HepG2 (cell line): Measurements from ENCODE around the gene DPH7. TPM values are rescaled to one million over a fixed set of nuclear protein-coding genes. Genes with fewer than 3 reads are reported as not detected.

ENCODE experiments used
- AGO2 ChIP-seq: fragments of 200-400 bp; formaldehyde crosslinking; optimal IDR thresholded peaks from 2 replicates; pipeline ENCODE3; 2017; ENCODE audit warnings: mild to moderate bottlenecking, low read depth, low read length, moderate library complexity
- AKAP8 ChIP-seq: sonication (generic); formaldehyde crosslinking; IDR thresholded peaks from 2 replicates; pipeline ENCODE4 v1.5.1; 2020; ENCODE audit warnings: mild to moderate bottlenecking, missing genetic modification reagents
- ATF1 ChIP-seq: IDR thresholded peaks from 2 replicates; pipeline ENCODE4 v1.6.1; 2016; ENCODE audit warnings: mild to moderate bottlenecking, control low read depth
- CREM ChIP-seq, 2 experiments: sonication (generic) in 1 of 2; formaldehyde crosslinking in 1 of 2; IDR thresholded peaks; 2 replicates each; pipeline versions ENCODE4 v1.4.0 to v1.6.1; 2016 to 2020; ENCODE audit warnings: antibody characterized with exemption in 1 of 2, mild to moderate bottlenecking in 1 of 2, missing genetic modification reagents in 1 of 2
- RFX3 ChIP-seq: IDR thresholded peaks from 2 replicates; pipeline ENCODE4 v1.6.1; 2016; ENCODE audit warnings: missing biosample characterization, missing genetic modification reagents
- SNRNP70 ChIP-seq: fragments of 200-400 bp; formaldehyde crosslinking; IDR thresholded peaks from 2 replicates; pipeline ENCODE4 v1.6.1; 2017; ENCODE audit warnings: mild to moderate bottlenecking, low read depth, low read length, moderate library complexity
- SP2 ChIP-seq: sonication (generic); formaldehyde crosslinking; IDR thresholded peaks from 2 replicates; pipeline ENCODE4 v1.5.1; 2020; ENCODE audit warnings: mild to moderate bottlenecking, missing genetic modification reagents
- SRSF1 ChIP-seq: fragments of 200-400 bp; formaldehyde crosslinking; optimal IDR thresholded peaks from 2 replicates; pipeline ENCODE3; 2017; ENCODE audit warnings: mild to moderate bottlenecking, low read depth, low read length, moderate library complexity
- ZBTB38 ChIP-seq: sonication (generic); formaldehyde crosslinking; IDR thresholded peaks from 2 replicates; pipeline ENCODE4 v1.5.1; 2020; ENCODE audit warnings: mild to moderate bottlenecking, missing genetic modification reagents
- ZNF501 ChIP-seq: sonication (generic); formaldehyde crosslinking; IDR thresholded peaks from 2 replicates; pipeline ENCODE4 v1.5.1; 2020; ENCODE audit warnings: mild to moderate bottlenecking, moderate library complexity, missing genetic modification reagents
- ZNF792 ChIP-seq: IDR thresholded peaks from 2 replicates; pipeline ENCODE4 v1.6.1; 2016
- ZSCAN21 ChIP-seq: sonication (generic); formaldehyde crosslinking; IDR thresholded peaks from 2 replicates; pipeline ENCODE4 v1.8.0; 2022; ENCODE audit warnings: mild to moderate bottlenecking, missing genetic modification reagents, moderate library complexity, borderline replicate concordance
- polyA plus RNA-seq, 8 experiments: library from polyadenylated mRNA; depleted of rRNA in 3 of 8; stranded (reverse) in 7 of 8; unstranded in 1 of 8; fragments of >200 nt; fragmentation: Illumina TruSeq in 4 of 8; extraction: Trizol in 4 of 8; gene quantifications; 2 replicates each; pipeline versions ENCODE4 v1.2.1 to v1.2.3, GENCODE V29; 2011 to 2016; ENCODE audit warnings: low read depth in 4 of 8, missing spikeins in 1 of 8, mixed read lengths in 1 of 8; ENCODE audit not compliant: insufficient read depth in 1 of 8
- total RNA-seq, 5 experiments: library from RNA; depleted of rRNA; stranded (reverse); fragments of >200 nt; fragmentation: Illumina TruSeq; extraction: Trizol; gene quantifications; 2 replicates each; pipeline ENCODE4 v1.2.3, GENCODE V29; 2016; ENCODE audit warnings: low read depth in 1 of 5
- TF ChIP-seq, protein P1 (sequence below): sonication (generic); formaldehyde crosslinking; IDR thresholded peaks from 2 replicates; pipeline ENCODE4 v1.5.1; 2020; ENCODE audit warnings: mild to moderate bottlenecking, missing genetic modification reagents, moderate library complexity

The DPH7 gene
- total and polyA plus RNA-seq, 2 of the 13 experiments (the other 11 are each of a cell fraction or from before 2014, with no cell fraction given) = 27.6 to 31.6 TPM

- TF ChIP-seq RFX3 (CRISPR knock-in tag) (no peak), CREM (IDR thresholded peaks at IDR 0.05) (no peak), CREM (CRISPR knock-in tag; IDR thresholded peaks at IDR 0.05) (no peak), SNRNP70 (no peak), ZNF501 (CRISPR knock-in tag) (no peak), ATF1 (CRISPR knock-in tag) (no peak), SP2 (no peak), ZBTB38 (CRISPR knock-in tag) (peak; percentile 59; the same call in 1 of the 2 replicates), SRSF1 (no peak), ZNF792 (CRISPR knock-in tag) (no peak), ZSCAN21 (no peak), AGO2 (peak; percentile 88), AKAP8 (CRISPR knock-in tag) (no peak)
- TF ChIP-seq, protein P1, sequence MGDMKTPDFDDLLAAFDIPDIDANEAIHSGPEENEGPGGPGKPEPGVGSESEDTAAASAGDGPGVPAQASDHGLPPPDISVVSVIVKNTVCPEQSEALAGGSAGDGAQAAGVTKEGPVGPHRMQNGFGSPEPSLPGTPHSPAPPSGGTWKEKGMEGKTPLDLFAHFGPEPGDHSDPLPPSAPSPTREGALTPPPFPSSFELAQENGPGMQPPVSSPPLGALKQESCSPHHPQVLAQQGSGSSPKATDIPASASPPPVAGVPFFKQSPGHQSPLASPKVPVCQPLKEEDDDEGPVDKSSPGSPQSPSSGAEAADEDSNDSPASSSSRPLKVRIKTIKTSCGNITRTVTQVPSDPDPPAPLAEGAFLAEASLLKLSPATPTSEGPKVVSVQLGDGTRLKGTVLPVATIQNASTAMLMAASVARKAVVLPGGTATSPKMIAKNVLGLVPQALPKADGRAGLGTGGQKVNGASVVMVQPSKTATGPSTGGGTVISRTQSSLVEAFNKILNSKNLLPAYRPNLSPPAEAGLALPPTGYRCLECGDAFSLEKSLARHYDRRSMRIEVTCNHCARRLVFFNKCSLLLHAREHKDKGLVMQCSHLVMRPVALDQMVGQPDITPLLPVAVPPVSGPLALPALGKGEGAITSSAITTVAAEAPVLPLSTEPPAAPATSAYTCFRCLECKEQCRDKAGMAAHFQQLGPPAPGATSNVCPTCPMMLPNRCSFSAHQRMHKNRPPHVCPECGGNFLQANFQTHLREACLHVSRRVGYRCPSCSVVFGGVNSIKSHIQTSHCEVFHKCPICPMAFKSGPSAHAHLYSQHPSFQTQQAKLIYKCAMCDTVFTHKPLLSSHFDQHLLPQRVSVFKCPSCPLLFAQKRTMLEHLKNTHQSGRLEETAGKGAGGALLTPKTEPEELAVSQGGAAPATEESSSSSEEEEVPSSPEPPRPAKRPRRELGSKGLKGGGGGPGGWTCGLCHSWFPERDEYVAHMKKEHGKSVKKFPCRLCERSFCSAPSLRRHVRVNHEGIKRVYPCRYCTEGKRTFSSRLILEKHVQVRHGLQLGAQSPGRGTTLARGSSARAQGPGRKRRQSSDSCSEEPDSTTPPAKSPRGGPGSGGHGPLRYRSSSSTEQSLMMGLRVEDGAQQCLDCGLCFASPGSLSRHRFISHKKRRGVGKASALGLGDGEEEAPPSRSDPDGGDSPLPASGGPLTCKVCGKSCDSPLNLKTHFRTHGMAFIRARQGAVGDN (CRISPR knock-in tag) = peak; percentile 53
These were observed 33.2 kb upstream of the DPH7 start (continued) for GRCh38 chr9:137611623-137612609.
